HG02885 (cell line): ENCODE measurements around the gene CAMTA1.
"Not testable (repeated sequence)": the region's sequence is repeated elsewhere in the genome, so short reads cannot be mapped to it uniquely, and the experiment has no call there.

Experiments
- ATAC-seq: cut with Tn5 transposase; IDR thresholded peaks from one replicate; pipeline ENCODE4 v1.9.1; 2021; ENCODE audit warnings: mild to moderate bottlenecking; ENCODE audit not compliant: unreplicated experiment, poor library complexity

CAMTA1 gene

GRCh38 chr1:7590426-7590790 lies 805.2 kb downstream of the CAMTA1 start:
- no peak for ATAC-seq

- ATAC-seq = no peak
These were observed 806.3 kb downstream of the CAMTA1 start for GRCh38 chr1:7591565-7591964.

- no peak for ATAC-seq
These were observed 807.0 kb downstream of the CAMTA1 start for GRCh38 chr1:7592120-7592798.

- ATAC-seq = no peak
These were observed 808.9 kb downstream of the CAMTA1 start for GRCh38 chr1:7594002-7594713.

- ATAC-seq = no peak
These were observed 809.6 kb downstream of the CAMTA1 start for GRCh38 chr1:7594714-7595295.

GRCh38 chr1:7595336-7595735 lies 810.1 kb downstream of the CAMTA1 start:
- no peak for ATAC-seq

GRCh38 chr1:7596126-7596965 lies 811.1 kb downstream of the CAMTA1 start:
- no peak for ATAC-seq

- not testable (repeated sequence) for ATAC-seq
These were observed 812.8 kb downstream of the CAMTA1 start for GRCh38 chr1:7598058-7598457.

- not testable (repeated sequence) for ATAC-seq
These were observed 819.7 kb downstream of the CAMTA1 start for GRCh38 chr1:7604906-7605305.

GRCh38 chr1:7606096-7606495 lies 820.8 kb downstream of the CAMTA1 start:
- ATAC-seq = no peak

- ATAC-seq = no peak
These were observed 821.8 kb downstream of the CAMTA1 start for GRCh38 chr1:7607097-7607496.

GRCh38 chr1:7608628-7609305 lies 823.5 kb downstream of the CAMTA1 start:
- ATAC-seq = no peak

- ATAC-seq = no peak
These were observed 824.2 kb downstream of the CAMTA1 start for GRCh38 chr1:7609311-7609994.

GRCh38 chr1:7610106-7610731 lies 825.0 kb downstream of the CAMTA1 start:
- ATAC-seq = no peak

- no peak for ATAC-seq
These were observed 825.7 kb downstream of the CAMTA1 start for GRCh38 chr1:7610936-7611335.

- no peak for ATAC-seq
These were observed 826.3 kb downstream of the CAMTA1 start for GRCh38 chr1:7611421-7612010.

- ATAC-seq = no peak
These were observed 828.0 kb downstream of the CAMTA1 start for GRCh38 chr1:7613106-7613850.

- ATAC-seq = no peak
These were observed 828.6 kb downstream of the CAMTA1 start for GRCh38 chr1:7613851-7614205.
